Fibroblast of skin of right biceps (primary cell): ENCODE measurements around the gene CNOT1.
"Not testable (repeated sequence)": the region's sequence is repeated elsewhere in the genome, so short reads cannot be mapped to it uniquely, and the experiment has no call there.

Experiments
- DNase-seq: peaks from one replicate; pipeline ENCODE4 v3.0.0-alpha.2; 2013

CNOT1 gene

GRCh38 chr16:58629733-58630640 is at the start of gene CNOT1:
TSS of gene CNOT1 (minus strand) at chr16:58629826. CDS start at chr16:58599337, 30,489 bp downstream.
- peak; percentile 100 for DNase-seq

GRCh38 chr16:58678716-58679115 is 49.1 kb upstream of the CNOT1 start:
- no peak for DNase-seq

GRCh38 chr16:58678269-58678668 is 48.6 kb upstream of the CNOT1 start:
- no peak for DNase-seq

- no peak for DNase-seq
Measured at GRCh38 chr16:58670946-58671583, 41.4 kb upstream of the CNOT1 start.

- no peak for DNase-seq
Measured at GRCh38 chr16:58670177-58670576, 40.6 kb upstream of the CNOT1 start.

GRCh38 chr16:58665200-58665599 is 35.6 kb upstream of the CNOT1 start:
- no peak for DNase-seq

GRCh38 chr16:58661199-58661830 is 31.7 kb upstream of the CNOT1 start:
- DNase-seq, result peak; percentile 85

- not testable (repeated sequence) for DNase-seq
Measured at GRCh38 chr16:58659911-58660310, 30.3 kb upstream of the CNOT1 start.

- DNase-seq, result no peak
Measured at GRCh38 chr16:58658796-58659211, 29.2 kb upstream of the CNOT1 start.

GRCh38 chr16:58656899-58657298 is 27.3 kb upstream of the CNOT1 start:
- no peak for DNase-seq

- DNase-seq, result no peak
Measured at GRCh38 chr16:58655215-58655596, 25.6 kb upstream of the CNOT1 start.

- no peak for DNase-seq
Measured at GRCh38 chr16:58654560-58655214, 25.1 kb upstream of the CNOT1 start.

GRCh38 chr16:58652741-58653140 is 23.1 kb upstream of the CNOT1 start:
- no peak for DNase-seq

GRCh38 chr16:58651965-58652348 is 22.3 kb upstream of the CNOT1 start:
- DNase-seq, result no peak

GRCh38 chr16:58649707-58650106 is 20.1 kb upstream of the CNOT1 start:
- DNase-seq, result no peak

GRCh38 chr16:58647107-58647506 is 17.5 kb upstream of the CNOT1 start:
- no peak for DNase-seq

- DNase-seq, result no peak
Measured at GRCh38 chr16:58644765-58645487, 15.3 kb upstream of the CNOT1 start.

GRCh38 chr16:58644108-58644507 is 14.5 kb upstream of the CNOT1 start:
- no peak for DNase-seq

GRCh38 chr16:58640949-58641348 is 11.3 kb upstream of the CNOT1 start:
- DNase-seq, result no peak

- DNase-seq, result no peak
Measured at GRCh38 chr16:58639836-58640235, 10.2 kb upstream of the CNOT1 start.

- no peak for DNase-seq
Measured at GRCh38 chr16:58639230-58639629, 9.6 kb upstream of the CNOT1 start.
